ENCODE measurements around the gene CYP2A6. TPM values are rescaled to one million over a fixed set of nuclear protein-coding genes. Genes with fewer than 3 reads are reported as not detected.

Gene CYP2A6
- total and polyA plus RNA-seq, 4 donors = 0.09 to 1,020 (median 59.6) TPM

- no peaks in the 10 kb centered on the region for H3K27me3 ChIP-seq (ENCODE audit: control insufficient read depth in 4 of 4, insufficient read depth in 4 of 4, low read length in 3 of 4)
- H3K9me3 ChIP-seq (ENCODE audit: control insufficient read depth in 4 of 4, low read length in 3 of 4) = no peaks in the 10 kb centered on the region
- 76% methylated on average over 2 of the region's 2 CpGs for WGBS
- no peak overlapping the region for H3K9ac ChIP-seq (ENCODE audit: low read depth in 1 of 2, low read length in 2 of 2)
- peaks cover 9 to 19% (median 14%) of the 10 kb centered on the region in 4 donors for H3K36me3 ChIP-seq (ENCODE audit: control insufficient read depth in 4 of 4, insufficient read depth in 3 of 4, low read depth in 1 of 4, low read length in 3 of 4)
- TF ChIP-seq RXRA (IDR thresholded peaks at IDR 0.05) (no peak), TAF1 (conservative IDR thresholded peaks at IDR 0.05) (no peak), FOXA2 (IDR thresholded peaks at IDR 0.05) (no peak), CTCF (IDR thresholded peaks at IDR 0.05; ENCODE audit: low read depth, low read length, missing input control) (no peak), RAD21 (IDR thresholded peaks at IDR 0.05) (peak in 1 of 2 donors; percentile 2), YY1 (IDR thresholded peaks at IDR 0.05) (peak; percentile 62), SP1 (IDR thresholded peaks at IDR 0.05) (no peak)
- TF ChIP-seq, protein P1, sequence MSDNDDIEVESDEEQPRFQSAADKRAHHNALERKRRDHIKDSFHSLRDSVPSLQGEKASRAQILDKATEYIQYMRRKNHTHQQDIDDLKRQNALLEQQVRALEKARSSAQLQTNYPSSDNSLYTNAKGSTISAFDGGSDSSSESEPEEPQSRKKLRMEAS (IDR thresholded peaks at IDR 0.05) = peak; percentile 64
- TF ChIP-seq, protein P2, sequence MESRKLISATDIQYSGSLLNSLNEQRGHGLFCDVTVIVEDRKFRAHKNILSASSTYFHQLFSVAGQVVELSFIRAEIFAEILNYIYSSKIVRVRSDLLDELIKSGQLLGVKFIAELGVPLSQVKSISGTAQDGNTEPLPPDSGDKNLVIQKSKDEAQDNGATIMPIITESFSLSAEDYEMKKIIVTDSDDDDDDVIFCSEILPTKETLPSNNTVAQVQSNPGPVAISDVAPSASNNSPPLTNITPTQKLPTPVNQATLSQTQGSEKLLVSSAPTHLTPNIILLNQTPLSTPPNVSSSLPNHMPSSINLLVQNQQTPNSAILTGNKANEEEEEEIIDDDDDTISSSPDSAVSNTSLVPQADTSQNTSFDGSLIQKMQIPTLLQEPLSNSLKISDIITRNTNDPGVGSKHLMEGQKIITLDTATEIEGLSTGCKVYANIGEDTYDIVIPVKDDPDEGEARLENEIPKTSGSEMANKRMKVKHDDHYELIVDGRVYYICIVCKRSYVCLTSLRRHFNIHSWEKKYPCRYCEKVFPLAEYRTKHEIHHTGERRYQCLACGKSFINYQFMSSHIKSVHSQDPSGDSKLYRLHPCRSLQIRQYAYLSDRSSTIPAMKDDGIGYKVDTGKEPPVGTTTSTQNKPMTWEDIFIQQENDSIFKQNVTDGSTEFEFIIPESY (IDR thresholded peaks at IDR 0.05) = no peak
- H3K4me3 ChIP-seq (ENCODE audit: low read depth in 1 of 3, low read length in 3 of 3) = no peak overlapping the region
- H3K4me1 ChIP-seq (ENCODE audit: control insufficient read depth in 4 of 4, insufficient read depth in 4 of 4, low read length in 3 of 4) = peaks cover 34 to 70% (median 60%) of the 10 kb centered on the region in 4 donors
- DNase-seq (ENCODE audit: low spot score) = no peak
- H3K27ac ChIP-seq (ENCODE audit: low read depth in 1 of 2, low read length in 2 of 2) = peak overlapping the region; percentile 48 to 82
Measured at GRCh38 chr19:40805258-40805868, 44.9 kb downstream of the CYP2A6 start.

GRCh38 chr19:40804783-40805242 is 45.4 kb downstream of the CYP2A6 start:
- TF ChIP-seq TAF1 (conservative IDR thresholded peaks at IDR 0.05) (no peak), FOXA2 (IDR thresholded peaks at IDR 0.05) (no peak), GABPA (IDR thresholded peaks at IDR 0.05 in 1 of 2, conservative IDR thresholded peaks at IDR 0.05 in 1 of 2) (no peak), HNF4A (conservative IDR thresholded peaks at IDR 0.05) (peak; percentile 15 to 72), YY1 (IDR thresholded peaks at IDR 0.05) (peak; percentile 87), SP1 (IDR thresholded peaks at IDR 0.05) (no peak), HNF4G (IDR thresholded peaks at IDR 0.05) (no peak), CTCF (IDR thresholded peaks at IDR 0.05; ENCODE audit: low read depth, low read length, missing input control) (no peak), RAD21 (IDR thresholded peaks at IDR 0.05) (peak in 1 of 2 donors; percentile 22), RXRA (IDR thresholded peaks at IDR 0.05) (peak; percentile 58 to 85), ATF3 (IDR thresholded peaks at IDR 0.05) (no peak), NR2F2 (IDR thresholded peaks at IDR 0.05) (no peak), EGR1 (IDR thresholded peaks at IDR 0.05; ENCODE audit: low read depth in 2 of 2) (no peak)
- TF ChIP-seq, protein P2 (IDR thresholded peaks at IDR 0.05) = no peak
- TF ChIP-seq, protein P1 (IDR thresholded peaks at IDR 0.05) = no peak
- TF ChIP-seq, protein P3, sequence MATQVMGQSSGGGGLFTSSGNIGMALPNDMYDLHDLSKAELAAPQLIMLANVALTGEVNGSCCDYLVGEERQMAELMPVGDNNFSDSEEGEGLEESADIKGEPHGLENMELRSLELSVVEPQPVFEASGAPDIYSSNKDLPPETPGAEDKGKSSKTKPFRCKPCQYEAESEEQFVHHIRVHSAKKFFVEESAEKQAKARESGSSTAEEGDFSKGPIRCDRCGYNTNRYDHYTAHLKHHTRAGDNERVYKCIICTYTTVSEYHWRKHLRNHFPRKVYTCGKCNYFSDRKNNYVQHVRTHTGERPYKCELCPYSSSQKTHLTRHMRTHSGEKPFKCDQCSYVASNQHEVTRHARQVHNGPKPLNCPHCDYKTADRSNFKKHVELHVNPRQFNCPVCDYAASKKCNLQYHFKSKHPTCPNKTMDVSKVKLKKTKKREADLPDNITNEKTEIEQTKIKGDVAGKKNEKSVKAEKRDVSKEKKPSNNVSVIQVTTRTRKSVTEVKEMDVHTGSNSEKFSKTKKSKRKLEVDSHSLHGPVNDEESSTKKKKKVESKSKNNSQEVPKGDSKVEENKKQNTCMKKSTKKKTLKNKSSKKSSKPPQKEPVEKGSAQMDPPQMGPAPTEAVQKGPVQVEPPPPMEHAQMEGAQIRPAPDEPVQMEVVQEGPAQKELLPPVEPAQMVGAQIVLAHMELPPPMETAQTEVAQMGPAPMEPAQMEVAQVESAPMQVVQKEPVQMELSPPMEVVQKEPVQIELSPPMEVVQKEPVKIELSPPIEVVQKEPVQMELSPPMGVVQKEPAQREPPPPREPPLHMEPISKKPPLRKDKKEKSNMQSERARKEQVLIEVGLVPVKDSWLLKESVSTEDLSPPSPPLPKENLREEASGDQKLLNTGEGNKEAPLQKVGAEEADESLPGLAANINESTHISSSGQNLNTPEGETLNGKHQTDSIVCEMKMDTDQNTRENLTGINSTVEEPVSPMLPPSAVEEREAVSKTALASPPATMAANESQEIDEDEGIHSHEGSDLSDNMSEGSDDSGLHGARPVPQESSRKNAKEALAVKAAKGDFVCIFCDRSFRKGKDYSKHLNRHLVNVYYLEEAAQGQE (IDR thresholded peaks at IDR 0.05) = no peak
- no peak overlapping the region for H3K9ac ChIP-seq (ENCODE audit: low read depth in 1 of 2, low read length in 2 of 2)
- peaks cover 9 to 19% (median 14%) of the 10 kb centered on the region in 4 donors for H3K36me3 ChIP-seq (ENCODE audit: control insufficient read depth in 4 of 4, insufficient read depth in 3 of 4, low read depth in 1 of 4, low read length in 3 of 4)
- no peak for DNase-seq (ENCODE audit: low spot score)
- peaks cover 34 to 73% (median 65%) of the 10 kb centered on the region in 4 donors for H3K4me1 ChIP-seq (ENCODE audit: control insufficient read depth in 4 of 4, insufficient read depth in 4 of 4, low read length in 3 of 4)
- H3K27ac ChIP-seq (ENCODE audit: low read depth in 1 of 2, low read length in 2 of 2) = peak overlapping the region; percentile 48 to 82
- H3K4me3 ChIP-seq (ENCODE audit: low read depth in 1 of 3, low read length in 3 of 3) = no peak overlapping the region
- WGBS = 16% methylated on average over 7 of the region's 7 CpGs
- H3K27me3 ChIP-seq (ENCODE audit: control insufficient read depth in 4 of 4, insufficient read depth in 4 of 4, low read length in 3 of 4) = no peaks in the 10 kb centered on the region
- no peaks in the 10 kb centered on the region for H3K9me3 ChIP-seq (ENCODE audit: control insufficient read depth in 4 of 4, low read length in 3 of 4)
